Measurements from ENCODE around the gene LPP.

Gene LPP

DNA sequence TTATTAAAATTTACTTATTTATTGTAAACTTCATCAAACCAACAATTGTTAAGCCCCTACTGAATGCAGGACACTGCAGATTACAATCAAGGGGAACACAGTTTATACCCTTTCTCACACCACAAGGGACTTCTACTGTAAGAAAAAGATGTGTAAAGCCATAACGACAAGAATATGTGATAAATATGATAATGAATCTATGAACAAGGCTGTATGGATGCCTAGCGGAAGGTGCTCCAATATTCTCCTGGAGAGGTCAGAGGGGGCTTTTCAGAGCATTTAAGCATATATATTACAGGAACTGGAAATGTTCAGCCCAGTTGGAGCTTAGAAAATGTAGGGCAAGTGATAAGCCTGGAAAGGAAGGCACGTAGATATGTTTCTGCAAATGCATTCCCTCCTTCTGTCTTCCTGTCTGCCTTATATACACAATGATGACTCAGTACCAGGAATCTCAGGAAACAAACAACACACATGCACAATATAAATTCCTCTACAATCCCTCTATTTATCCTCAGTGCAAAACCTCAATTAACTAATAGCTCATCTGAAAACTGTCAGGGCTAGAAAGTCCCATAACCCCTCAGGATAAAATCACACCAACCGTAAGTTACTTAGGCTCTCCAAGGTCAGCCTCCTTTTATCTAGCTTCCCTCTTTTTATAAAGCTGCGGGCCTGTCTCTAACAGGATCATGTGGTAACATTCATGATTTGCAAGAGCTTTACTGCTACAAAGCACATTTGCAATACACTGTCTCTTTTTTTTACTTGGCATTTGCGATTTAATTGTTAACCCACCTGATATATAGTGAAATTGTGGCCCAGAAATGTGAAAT lies 393.1 kb downstream of the LPP start:
- DNase-seq (ENCODE audit: low read depth in 2 of 2): no peak

DNA sequence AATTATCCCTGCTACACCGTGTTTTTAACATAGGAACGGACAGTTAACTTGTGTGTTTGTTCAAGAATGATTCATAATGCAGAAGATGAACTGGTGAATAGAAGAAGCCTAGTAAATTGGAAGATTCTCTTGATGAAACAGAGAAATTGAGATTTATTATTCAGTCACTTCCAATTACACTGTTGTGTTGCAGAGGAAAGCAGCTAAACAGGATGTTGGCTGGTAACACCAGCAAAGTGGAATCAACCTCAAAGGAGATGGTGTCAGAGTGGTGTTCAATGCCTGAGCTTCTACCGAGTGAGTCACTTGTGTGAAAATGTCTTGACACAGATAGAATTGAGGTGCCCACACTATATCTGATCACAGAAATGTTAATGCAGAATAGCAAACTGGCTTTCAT lies 399.6 kb downstream of the LPP start:
- DNase-seq (ENCODE audit: low read depth in 2 of 2): peak in 1 of 2 donors; percentile 0

DNA sequence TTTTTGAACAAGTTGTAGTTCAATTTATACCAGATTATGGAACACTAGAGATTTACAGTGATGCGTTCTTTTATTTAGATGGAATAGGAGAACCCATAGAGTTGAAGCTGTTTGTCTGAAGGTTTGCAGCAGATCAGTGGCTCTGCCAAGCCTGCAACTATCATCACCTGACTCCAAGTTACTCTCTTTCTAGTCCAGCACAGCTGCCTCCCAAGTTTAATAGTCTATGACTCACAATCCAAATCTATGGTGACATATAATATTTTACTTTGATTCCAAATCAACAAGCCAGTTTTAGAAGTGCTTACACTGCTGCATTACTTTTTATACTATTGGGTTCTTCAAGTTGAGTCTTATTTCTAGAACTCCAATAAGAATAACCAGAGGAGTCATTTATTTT lies 400.4 kb downstream of the LPP start:
- DNase-seq (ENCODE audit: low read depth in 2 of 2): no peak

DNA sequence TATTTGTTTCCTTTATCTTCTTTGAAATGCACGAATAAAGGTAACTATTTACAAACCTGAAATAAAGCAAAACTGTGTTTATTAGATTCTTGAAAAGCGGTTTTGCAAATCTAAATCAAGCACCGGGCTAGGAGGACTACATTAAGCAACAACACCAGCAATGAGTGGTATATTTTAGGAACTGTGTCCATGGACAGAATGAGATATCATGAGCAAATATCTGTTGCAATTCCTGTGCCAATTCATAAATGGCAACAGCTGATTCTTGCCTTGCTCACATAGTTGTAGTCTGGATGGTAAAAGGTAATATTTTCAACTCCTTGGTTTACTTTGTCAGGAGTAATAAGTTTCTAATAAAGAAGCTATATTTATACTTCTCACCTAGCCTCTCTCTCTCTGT lies 403.3 kb downstream of the LPP start:
- no peak for DNase-seq (ENCODE audit: low read depth in 2 of 2)

DNA sequence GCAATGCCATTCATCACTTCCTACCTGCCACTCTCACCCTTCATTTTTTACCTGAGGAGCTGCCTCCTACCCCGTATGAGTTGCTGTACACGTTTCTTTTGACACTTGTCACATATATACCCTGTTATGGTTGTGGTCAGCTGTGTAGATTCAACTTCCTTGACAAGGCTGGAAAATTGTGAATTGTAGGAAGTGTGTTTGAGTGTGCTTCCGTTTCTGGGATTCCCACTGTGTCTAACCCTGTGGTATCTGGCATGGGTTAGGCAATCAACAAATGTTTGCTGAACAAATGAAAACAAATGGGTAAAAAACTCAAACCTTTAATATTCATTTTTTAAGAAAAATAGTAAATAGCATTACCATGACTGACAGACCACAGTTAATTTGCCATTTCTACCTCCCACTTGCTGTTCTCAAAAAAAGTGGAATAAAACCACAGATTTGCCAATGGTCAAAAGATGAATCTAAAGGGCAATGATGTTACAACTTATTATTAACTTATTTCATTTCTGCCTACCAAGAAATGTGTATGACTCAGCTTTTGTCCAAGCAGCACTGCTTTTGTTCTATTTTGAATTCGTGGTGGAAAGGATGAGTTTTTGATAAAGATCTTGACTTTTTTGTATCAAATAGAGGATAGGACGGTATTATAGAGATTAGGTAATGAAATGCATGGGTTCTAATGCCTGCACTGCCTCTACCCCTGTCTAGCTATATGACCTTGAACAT lies 404.6 kb downstream of the LPP start:
- no peak for DNase-seq (ENCODE audit: low read depth in 2 of 2)

DNA sequence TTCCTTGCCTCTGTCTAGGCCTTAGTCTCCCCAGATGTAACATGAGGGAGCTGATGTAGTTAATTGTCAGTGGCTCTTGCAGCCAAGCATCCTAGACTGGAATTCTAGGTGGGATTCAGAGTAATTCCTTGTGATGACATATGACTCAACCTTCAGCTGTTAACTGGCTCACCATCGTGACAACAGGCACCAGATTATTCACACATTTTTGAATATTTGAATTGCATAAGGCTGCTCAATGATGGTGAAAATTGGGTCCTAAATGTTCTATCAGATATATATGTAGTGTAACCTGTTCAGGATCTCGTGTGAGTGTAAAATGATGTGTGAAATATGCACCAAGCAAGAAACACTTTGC lies 405.1 kb downstream of the LPP start:
- no peak for DNase-seq (ENCODE audit: low read depth in 2 of 2)

DNA sequence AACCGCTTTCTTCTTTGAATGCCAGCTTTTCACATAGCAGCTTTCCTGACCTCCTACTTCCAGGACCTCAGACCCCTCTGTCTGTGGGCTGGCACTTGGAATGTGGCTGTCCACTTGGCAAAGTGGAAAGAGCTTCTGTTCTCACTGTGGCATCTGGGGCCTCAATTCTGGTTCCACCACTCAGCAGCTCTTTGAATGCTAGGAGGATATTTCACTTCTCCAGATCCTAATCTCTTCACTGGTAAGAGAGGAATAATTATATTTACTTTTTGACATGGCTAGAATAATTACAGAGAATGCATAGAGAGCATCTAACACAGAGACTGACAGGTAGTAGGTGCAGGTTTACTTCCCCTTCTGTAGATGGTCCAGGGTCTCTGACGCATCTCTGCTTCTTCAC lies 405.9 kb downstream of the LPP start:
- no peak for DNase-seq (ENCODE audit: low read depth in 2 of 2)

DNA sequence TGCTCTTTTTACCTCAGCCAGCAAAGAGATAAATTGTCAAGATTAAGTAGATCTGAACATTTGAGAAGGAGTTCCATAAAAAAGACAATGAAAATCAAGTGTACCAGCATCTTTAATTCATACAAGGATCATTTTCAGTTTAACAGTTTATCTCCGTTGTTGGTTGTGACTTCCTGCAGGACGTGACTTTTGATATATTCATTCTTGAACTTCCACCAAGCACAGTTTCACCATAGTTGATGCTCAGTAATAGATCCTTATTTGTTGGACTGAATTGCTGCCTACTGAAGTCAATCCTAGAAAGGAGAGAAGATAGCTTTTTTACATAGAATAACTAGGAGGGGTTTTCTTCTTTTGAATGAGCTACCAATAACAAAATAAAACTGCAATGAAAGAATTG lies 408.2 kb downstream of the LPP start:
- no peak for DNase-seq (ENCODE audit: low read depth in 2 of 2)

DNA sequence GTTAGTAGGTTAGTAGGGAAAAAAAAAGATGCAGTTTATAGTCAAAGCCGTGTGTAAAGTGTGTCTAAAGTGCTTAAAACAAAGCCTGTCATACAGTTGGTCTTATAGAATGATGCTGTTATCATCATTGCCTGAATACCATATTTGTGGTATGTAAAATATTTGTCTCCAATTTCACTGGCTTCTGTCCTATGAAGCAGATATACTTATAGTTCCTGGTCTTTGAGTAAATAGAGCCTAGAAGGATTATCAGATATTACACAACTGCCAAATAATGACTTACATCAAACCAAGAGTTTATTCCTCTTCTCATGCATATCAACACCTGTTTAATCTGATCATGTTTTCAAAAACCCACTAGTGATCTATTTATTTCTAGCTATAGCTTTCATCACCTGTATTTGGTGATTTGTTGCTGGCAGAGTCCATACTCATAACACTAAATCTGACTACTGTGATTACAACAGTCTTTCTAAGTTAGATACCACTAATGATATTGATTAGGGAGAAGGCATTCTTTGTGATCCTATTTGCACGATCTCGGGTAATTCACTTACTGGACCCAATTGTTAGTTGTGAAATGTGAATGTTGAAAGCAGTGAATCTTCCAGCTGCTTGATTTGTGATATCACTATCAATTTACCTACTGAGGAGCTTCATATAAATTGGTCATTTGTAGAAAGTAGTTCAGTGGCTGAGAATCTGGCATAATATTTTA lies 413.7 kb downstream of the LPP start:
- no peak for DNase-seq (ENCODE audit: low read depth in 2 of 2)

DNA sequence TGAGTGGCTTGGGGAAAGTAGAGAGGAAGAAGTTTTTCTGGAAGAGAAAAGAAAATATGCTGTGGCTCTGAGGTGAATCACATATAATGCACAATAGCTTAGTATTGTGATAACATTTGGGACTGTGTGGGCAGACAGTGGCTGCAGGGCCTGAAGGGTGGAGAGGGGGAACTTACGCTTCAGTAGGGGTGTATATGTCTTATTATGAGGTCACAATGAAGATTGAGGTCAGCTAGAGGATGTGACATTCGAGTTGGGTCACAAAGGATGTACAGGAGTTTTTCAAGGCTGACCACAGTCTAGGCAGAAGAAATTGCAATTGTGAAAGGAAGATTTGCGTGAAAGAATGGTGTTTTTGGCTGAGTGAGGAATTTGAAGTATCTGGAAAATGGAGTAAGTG lies 414.8 kb downstream of the LPP start:
- no peak for DNase-seq (ENCODE audit: low read depth in 2 of 2)

DNA sequence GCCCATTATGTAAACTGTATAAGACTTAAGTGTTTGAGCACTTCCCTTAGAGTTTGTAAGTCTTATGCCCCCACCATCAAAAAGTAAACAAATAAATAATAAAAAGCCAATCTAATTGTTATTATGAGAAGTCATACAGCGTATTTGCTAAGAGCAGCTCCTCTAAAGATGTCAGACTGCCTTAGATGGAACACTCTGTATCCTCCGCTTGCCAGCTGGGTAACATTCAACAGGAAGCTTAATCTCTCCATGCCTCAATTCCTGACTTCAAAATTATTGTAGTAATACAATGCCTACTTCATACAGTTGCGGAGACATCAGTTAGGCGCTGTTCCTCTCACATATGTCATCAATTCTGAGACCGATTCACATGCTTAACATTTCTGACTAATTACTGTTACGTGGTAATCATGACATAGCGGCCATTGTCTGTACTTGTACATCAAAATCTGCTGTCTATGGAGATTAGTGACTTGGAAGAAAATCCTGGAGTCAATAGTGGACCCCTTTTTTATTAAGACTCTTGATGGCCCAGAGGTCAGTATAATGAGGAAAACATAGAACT lies 417.7 kb downstream of the LPP start:
- DNase-seq (ENCODE audit: low read depth in 2 of 2): no peak

DNA sequence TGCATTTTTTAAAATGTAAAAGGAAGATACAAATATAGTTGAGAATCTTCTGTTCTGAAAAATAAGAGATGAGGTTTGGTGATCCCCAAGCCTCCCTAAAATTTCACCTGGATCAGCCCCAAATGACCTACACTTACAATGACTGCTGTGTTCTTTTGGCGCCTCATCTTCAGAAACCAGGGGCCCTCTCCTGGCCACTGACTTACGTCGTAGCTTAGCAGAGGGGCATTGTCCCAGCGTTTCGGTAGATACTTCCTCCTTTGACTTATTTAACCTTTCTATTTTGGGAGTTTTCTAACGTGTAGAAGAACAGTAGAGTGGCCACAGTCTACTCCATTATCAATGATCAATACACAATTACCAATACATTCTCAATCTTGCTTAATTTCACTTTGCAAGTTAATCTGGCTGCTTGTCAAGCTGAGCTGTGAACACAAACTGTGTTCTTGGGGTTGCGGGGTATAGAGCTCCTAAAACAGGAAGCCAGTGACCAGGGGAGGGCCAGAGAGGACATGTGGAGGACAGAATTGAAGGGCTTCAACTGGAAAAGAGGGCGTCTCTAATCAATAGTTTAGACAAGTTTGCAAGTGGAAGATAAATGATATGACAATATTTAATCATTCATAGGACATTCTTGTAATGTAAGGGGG lies 419.5 kb downstream of the LPP start:
- no peak for DNase-seq (ENCODE audit: low read depth in 2 of 2)

DNA sequence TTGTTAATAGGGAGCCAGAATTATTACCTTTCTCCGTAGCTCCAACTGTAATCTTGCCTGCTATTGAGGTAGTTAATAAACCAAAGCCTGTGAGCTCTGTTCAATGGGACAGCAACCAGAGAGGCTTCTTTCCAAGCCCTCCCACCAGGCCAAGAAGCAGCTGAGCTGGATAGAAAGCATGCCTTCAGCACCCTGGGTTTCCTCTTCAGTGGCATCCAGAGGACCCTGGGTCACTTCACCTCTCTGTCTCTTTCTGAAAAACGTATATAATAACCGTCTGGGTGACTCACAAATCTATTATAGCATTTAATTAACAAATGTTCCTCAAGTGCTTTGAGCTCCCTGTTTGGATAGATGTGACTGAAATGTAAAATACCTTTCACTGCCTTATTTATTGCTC lies 420.0 kb downstream of the LPP start:
- DNase-seq (ENCODE audit: low read depth in 2 of 2): no peak

DNA sequence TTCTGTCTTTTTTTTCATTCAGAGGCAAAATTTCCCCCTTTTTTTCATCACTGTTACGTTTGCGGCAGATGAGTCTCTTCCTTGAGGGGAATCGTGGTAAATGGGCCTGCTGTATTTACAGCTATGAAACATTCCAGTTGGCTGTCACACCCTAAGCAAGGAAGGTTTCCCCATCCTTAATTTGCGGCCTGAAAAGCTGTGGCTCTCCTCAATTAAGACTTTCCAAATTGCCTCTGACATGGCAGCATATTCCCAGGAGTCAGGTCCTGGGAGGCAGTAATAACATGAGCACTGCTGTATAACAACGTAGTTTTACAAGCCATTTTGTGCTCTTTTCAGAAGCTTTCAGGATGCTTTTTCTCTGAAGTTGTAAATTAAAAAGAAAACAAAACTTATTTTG lies 420.9 kb downstream of the LPP start:
- DNase-seq (ENCODE audit: low read depth in 2 of 2): no peak

DNA sequence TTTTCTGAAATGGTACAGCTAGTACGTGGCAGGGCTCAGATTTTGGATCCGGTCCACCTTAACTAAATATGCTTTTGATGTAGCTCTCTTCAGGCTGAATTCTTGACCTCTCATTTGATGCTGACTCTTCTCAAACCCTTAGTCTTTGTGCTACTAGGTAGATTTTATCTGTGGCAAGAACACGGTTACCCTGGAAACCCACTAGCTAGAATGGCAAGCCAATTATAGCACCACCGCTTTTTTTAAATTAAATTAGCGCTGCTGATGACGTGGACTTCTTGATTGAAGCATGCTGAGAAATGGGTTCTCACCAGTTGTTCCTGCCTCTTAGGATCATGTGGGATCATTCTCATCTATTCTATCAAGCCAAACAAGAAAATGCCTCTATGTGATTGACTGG lies 421.5 kb downstream of the LPP start:
- DNase-seq (ENCODE audit: low read depth in 2 of 2): no peak

DNA sequence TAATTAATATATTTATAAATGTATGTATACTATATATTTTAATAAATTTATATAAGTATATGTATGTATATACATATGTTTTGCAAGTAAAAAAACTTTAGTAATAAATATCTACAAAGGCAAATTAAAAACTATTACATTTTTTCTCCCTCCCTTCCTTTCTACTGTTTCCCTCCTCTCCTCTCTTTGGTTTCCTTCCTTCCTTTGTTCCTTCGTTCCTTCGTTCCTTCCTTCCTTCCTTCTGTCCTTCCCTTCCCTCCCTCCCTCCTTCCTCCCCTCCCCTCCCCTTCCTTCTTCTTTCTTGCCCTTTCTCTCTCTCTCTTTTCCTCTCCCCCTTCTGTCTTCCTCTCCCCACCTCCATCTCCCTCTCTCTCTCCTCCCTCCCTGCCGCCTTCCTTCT lies 423.6 kb downstream of the LPP start:
- DNase-seq (ENCODE audit: low read depth in 2 of 2): no peak

DNA sequence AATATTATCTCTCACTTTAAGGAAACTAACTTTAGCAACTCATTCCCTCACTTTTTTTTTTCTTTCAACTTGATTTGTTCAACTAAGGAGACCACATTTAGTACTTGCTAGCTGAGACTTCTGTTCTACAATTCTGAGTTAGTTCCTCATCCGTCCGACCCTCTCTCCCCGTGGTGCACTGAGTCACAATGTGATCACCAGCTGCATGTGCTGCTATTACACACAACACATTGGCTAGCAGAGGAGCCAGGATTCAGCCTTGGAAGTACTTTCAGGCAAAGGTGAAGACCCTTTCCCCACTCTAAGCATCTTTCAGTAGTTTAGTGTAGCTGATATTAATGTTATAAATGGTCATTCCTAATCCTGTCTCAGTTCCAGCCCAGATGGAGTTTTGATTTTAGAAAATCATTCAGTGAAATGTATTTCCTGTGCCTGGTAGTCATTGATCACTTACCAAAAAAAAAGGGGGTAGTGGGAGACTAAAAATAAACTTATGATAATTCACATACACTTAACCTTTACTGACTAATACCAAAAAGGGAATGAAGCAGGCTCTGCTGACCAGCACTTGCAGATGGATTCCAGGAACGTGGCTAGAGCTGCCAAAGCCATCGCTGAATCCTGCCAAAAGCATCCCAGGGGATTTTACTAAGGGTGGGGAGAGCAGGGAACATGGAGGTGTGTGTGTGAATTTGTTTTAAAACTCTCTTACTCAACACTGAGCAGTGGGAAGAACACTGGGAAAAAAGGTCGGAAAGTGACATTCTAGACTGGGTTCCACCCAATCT lies 424.8 kb downstream of the LPP start:
- DNase-seq (ENCODE audit: low read depth in 2 of 2): peak; percentile 14 to 17

DNA sequence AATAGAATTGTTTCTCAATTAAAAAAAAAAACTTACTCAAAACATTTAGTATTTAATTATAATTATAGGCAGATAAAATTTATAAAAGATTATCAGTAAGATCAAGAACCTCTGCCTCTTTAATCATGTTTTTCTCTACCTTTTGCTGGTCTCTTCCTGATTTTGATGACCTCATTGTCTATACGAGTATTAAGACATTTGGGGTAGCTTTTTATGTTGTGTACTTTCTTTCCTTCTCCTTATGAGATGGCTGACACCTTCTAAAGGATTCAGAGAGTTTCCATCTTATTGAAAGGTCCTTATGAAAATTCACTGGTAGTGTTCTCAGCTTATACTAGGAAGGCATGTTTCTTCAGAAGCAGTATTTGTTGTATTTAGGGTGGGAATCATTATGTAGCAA lies 426.3 kb downstream of the LPP start:
- DNase-seq (ENCODE audit: low read depth in 2 of 2): no peak

DNA sequence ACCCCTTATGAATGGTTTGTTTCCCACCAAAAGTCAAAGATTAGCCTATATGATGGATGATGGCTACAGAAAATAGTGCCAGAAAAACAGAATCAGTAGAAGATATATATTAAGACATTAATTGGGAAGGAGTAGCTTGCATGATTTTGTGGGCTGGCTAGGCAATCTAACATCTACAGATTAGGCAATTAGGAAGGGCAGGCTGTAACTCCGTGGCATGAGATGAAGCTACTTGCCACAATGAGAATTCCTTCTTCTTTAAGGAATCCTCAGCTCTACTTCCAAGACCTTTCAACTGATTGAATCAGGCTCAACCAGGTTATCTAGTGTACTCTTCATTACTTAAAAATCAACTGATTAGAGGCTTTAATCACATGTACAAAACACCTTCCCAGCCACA lies 426.7 kb downstream of the LPP start:
- no peak for DNase-seq (ENCODE audit: low read depth in 2 of 2)

DNA sequence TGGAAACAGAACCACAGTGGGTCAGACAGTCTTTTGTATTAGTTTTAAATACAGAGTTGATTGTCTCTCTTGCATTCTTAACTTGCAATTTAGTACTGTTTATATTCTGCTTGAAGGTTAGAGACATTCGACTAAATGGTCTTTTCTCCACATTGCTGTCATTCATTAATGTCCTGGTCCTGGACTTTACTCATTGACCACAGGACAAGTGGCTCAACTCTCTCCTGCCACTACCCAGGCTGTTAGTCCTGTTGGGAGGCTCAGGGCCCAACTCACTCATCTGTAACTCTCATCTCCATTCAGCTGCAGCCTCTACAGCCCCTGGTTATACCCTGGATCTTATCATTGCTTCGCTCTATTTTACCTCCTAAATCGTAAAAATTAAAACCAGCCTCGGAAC lies 427.4 kb downstream of the LPP start:
- DNase-seq (ENCODE audit: low read depth in 2 of 2): no peak

DNA sequence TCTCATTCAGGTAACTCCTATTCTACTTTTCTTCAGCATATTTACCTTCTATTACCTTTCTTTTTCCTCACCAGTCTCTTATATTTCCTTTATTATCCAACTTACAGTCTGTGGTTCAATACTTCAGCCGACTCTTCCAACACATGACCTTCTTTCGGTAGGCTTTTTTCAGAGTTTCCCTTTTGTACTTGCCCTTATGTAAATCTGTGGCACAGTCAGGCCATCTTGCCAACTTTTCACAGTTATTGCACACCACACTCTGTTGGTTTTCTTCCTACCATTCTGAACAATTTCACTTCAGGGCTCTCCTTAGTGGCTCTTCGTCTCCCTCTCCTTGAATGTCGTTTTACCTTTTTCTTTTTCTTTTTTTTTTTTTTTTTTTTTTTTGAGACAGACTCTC lies 427.8 kb downstream of the LPP start:
- DNase-seq (ENCODE audit: low read depth in 2 of 2): no peak

Data from stimulated activated CD4-positive, alpha-beta T cell treated with anti-CD3 and anti-CD28 coated beads, Interleukin-15, amount 100 ng/mL, for 48 hours (primary cell).